Heart right ventricle (tissue), 16 donors: ENCODE data around the gene JAKMIP1. TPM values are rescaled to one million over a fixed set of nuclear protein-coding genes. Genes with fewer than 3 reads are reported as not detected.

Source experiments
- ATAC-seq, 8 donors: fragments of 200-7000 bp; cut with Tn5 transposase; one replicate each; pipeline ENCODE4 v1.9.1; 2020; ENCODE audit warnings: mild to moderate bottlenecking in 8 of 8, moderate library complexity in 8 of 8, moderate number of reproducible peaks in 1 of 8
- DNase-seq, 2 donors: peaks; one replicate each; pipeline ENCODE4 v3.0.0-alpha.2; 2020
- H3K27ac ChIP-seq, 10 donors: fragments of 200-600 bp; sonication (generic) in 2 of 10; one replicate each; pipeline versions ENCODE4 v1.5.0 to v1.8.0; 2020 to 2022; ENCODE audit warnings: mild to moderate bottlenecking in 3 of 10
- H3K27me3 ChIP-seq, 7 donors: fragments of 200-600 bp; one replicate each; pipeline ENCODE4 v1.8.0; 2021 to 2022; ENCODE audit warnings: mild to moderate bottlenecking in 2 of 7
- H3K36me3 ChIP-seq, 9 donors: fragments of 200-600 bp; sonication (generic) in 1 of 9; one replicate each; pipeline versions ENCODE4 v1.5.0 to v1.8.0; 2020 to 2022; ENCODE audit warnings: mild to moderate bottlenecking in 2 of 9
- H3K4me1 ChIP-seq, 9 donors: fragments of 200-600 bp; sonication (generic) in 1 of 9; one replicate each; pipeline versions ENCODE4 v1.5.0 to v1.8.0; 2020 to 2022; ENCODE audit warnings: mild to moderate bottlenecking in 4 of 9
- H3K4me3 ChIP-seq, 10 donors: fragments of 200-600 bp; sonication (generic) in 2 of 10; one replicate each; pipeline versions ENCODE4 v1.5.0 to v1.8.0; 2020 to 2022; ENCODE audit warnings: mild to moderate bottlenecking in 7 of 10, moderate library complexity in 2 of 10
- H3K9me3 ChIP-seq, 11 donors: fragments of 200-600 bp in 10 of 11; sonication (generic) in 2 of 11; one replicate each; pipeline versions ENCODE4 v1.5.0 to v1.8.0; 2013 to 2022; ENCODE audit warnings: mild to moderate bottlenecking in 2 of 11, control low read depth in 1 of 11, moderate library complexity in 1 of 11
- CTCF ChIP-seq, 9 donors: fragments of 200-600 bp; sonication (generic) in 2 of 9; IDR thresholded peaks; one replicate each; pipeline versions ENCODE4 v1.5.0 to v1.8.0; 2021 to 2022; ENCODE audit warnings: antibody characterized with exemption in 9 of 9, mild to moderate bottlenecking in 5 of 9, moderate library complexity in 1 of 9
- WGBS, 2 donors: extraction: QIAGEN DNeasy Blood & Tissue Kit; methylation state at CpG; one replicate each; pipeline ENCODE4 v1.1.7; 2013; ENCODE audit warnings: inconsistent platforms in 1 of 2; 5-methylcytosine and 5-hydroxymethylcytosine counted together
- intact Hi-C, 10 donors: fragments of 100-400 bp; cut with DNase I; formaldehyde crosslinking; loops; one replicate each; pipeline versions ENCODE4 v1.11.1 to v1.14.2; 2022
- polyA plus RNA-seq, 2 donors: library from polyadenylated mRNA; stranded (reverse); fragments of 200-250 nt; gene quantifications; one replicate each; pipeline ENCODE4 v1.2.3, GENCODE V29; 2013
- total RNA-seq, 10 donors: library from RNA; stranded (reverse); fragmentation: NEBNext Ultra II Directional in 3 of 10; extraction: Animal tissue kit (Norgen Biotek cat#: 25700) in 3 of 10; gene quantifications; one replicate each; pipeline versions ENCODE4 v1.2.1 to v1.2.4, GENCODE V29; 2021 to 2023
- donor health status: Arrhythmogenic right ventricular cardiomyopathy.
- donor health status: ischemic (EF 13 %, LVEDD 7.1; RV severe dilation, severe dysfunction).
- donor health status: healthy with polysubstance abuse.
- donor health status: DM: no; HTN: yes; CAD: no.
- donor health status: DM: no; HTN: no; CAD: no.
- donor health status: ischemic (EF 25% LVEDD 6.9; RV normal size, moderate dysfunction).
- donor health status: ischemic (EF 25% LVEDD 5.7; RV mildly dilated, moderate dysfunction).
- donor health status: healthy.
- donor health status: DM: yes; HTN: yes; CAD: no.
- donor health status: Ischemic cardiomyopathy.
- donor health status: ischemic (EF 35%, LVEDD 5.7; RV mildly dilated, moderate dysfunction).
- donor health status: nonischemic (EF 11% LVEDD 7.7; RV severe dilation, severe dysfunction).
- donor health status: DM: yes; HTN: yes; CAD: no.
- donor health status: PGD.
- donor health status: ischemic (EF 29% LVEDD 5.4; RV normal size, mild dysfunction).
- donor health status: nonischemic (EF 23%, LVEDD 6.1; RV moderate dilation, normal function).

JAKMIP1 gene
- total and polyA plus RNA-seq, 12 donors = 0.04 to 0.76 (median 0.14) TPM; not detected in 8

GRCh38 chr4:5991405-5991804, 208.9 kb downstream of the JAKMIP1 start:
- Histone ChIP-seq H3K27me3 (peaks cover 0 to 78% (median 54%) of the 10 kb centered on the region in 7 donors), H3K36me3 (no peaks in the 10 kb centered on the region), H3K9me3 (no peaks in the 10 kb centered on the region), H3K27ac (no peak overlapping the region), H3K4me1 (no peaks in the 10 kb centered on the region), H3K4me3 (no peak overlapping the region)
- ATAC-seq = no peak
- WGBS, 2 donors = 44 to 53% methylated on average over 1 of the region's 1 CpG
- no peak for TF ChIP-seq CTCF (IDR thresholded peaks at IDR 0.05)
- no peak for DNase-seq
- intact Hi-C loops = loop anchor here in 2 of 10 donors (10.0 kb wide), 1 partner anchor 343 kb away; no protein-coding TSS in a partner anchor

DNA sequence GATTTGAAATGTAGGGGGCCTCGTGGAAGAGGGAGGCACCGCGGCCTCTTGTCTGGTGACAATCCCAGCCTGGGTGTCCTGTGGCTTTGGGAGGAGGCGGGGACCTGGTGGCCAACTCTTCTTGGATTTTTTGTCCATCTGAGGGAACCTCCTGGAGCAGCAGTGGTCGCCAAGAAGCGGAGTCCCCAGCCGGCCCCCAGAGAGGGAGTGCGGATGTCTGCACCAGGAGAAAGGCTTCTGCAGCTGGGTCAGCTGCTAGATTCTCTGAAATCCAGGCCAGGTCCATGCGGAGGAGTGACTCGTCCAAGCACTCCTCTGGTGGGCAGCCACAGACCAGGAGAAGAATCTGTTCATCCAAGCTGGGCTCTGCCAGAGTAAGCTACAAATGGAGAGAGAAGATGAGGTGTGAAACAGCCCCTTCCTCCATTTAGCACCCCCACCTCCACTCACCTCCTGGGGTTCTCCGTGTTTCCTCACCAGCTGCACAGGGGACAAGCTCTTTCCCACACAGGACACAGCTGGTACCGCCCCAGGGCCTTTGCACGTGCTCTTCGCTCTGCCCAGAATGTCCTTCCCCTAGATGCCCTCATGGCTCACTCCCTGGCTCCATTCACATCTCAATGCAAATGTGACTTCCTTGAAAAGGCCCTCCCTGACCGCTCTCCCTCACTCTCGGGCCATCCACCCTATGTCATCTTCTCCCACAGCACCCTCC, 209.7 kb downstream of the JAKMIP1 start:
- intact Hi-C loops = loop anchor here in 2 of 10 donors (10.0 kb wide), 1 partner anchor 344 kb away; no protein-coding TSS in a partner anchor
- TF ChIP-seq CTCF (IDR thresholded peaks at IDR 0.05) = no peak
- H3K36me3 ChIP-seq = no peaks in the 10 kb centered on the region
- 80 to 84% methylated on average over 16 of the region's 16 CpGs for whole genome bisulfite sequencing, 2 donors
- DNase-seq (no peak), ATAC-seq (no peak)
- H3K27me3 ChIP-seq = peaks cover 0 to 73% (median 54%) of the 10 kb centered on the region in 7 donors
- H3K9me3 ChIP-seq = no peaks in the 10 kb centered on the region
- H3K4me1 ChIP-seq = no peaks in the 10 kb centered on the region
- no peak overlapping the region for H3K4me3 ChIP-seq
- no peak overlapping the region for H3K27ac ChIP-seq

- H3K4me1 ChIP-seq = no peaks in the 10 kb centered on the region
- no peak for TF ChIP-seq CTCF (IDR thresholded peaks at IDR 0.05)
- H3K36me3 ChIP-seq = no peaks in the 10 kb centered on the region
- WGBS, 2 donors = 72 to 75% methylated on average over 18 of the region's 18 CpGs
- H3K9me3 ChIP-seq = peaks cover 0 to 10% (median 5%) of the 10 kb centered on the region in 11 donors
- H3K27ac ChIP-seq = no peak overlapping the region
- peaks cover 0 to 63% (median 48%) of the 10 kb centered on the region in 7 donors for H3K27me3 ChIP-seq
- no peak for ATAC-seq
- no peak for DNase-seq
- intact Hi-C loops = loop anchor here in 2 of 10 donors (10.0 kb wide), 1 partner anchor 345 kb away; no protein-coding TSS in a partner anchor
- no peak overlapping the region for H3K4me3 ChIP-seq
These were observed 210.8 kb downstream of the JAKMIP1 start for GRCh38 chr4:5989236-5990225.
